Occipital lobe (tissue), 3 donors: Measurements from ENCODE around the gene POC1B. TPM values are rescaled to one million over a fixed set of nuclear protein-coding genes. Genes with fewer than 3 reads are reported as not detected.

Experiments
- DNase-seq: peaks from one replicate; lab custom pipeline; 2025; lab: John Stamatoyannopoulos, UW
- small RNA-seq: library from RNA; depleted of rRNA; stranded (forward); fragments of <200 nt; gene quantifications from one replicate; pipeline ENCODE3, GENCODE V24; 2014
- total RNA-seq: library from RNA; depleted of rRNA; stranded (reverse); fragments of >200 nt; gene quantifications from one replicate; pipeline ENCODE4 v1.2.3, GENCODE V29; 2014

POC1B gene
- total RNA-seq, 1 donor from 2014 or later, result 15.6 TPM

DNA sequence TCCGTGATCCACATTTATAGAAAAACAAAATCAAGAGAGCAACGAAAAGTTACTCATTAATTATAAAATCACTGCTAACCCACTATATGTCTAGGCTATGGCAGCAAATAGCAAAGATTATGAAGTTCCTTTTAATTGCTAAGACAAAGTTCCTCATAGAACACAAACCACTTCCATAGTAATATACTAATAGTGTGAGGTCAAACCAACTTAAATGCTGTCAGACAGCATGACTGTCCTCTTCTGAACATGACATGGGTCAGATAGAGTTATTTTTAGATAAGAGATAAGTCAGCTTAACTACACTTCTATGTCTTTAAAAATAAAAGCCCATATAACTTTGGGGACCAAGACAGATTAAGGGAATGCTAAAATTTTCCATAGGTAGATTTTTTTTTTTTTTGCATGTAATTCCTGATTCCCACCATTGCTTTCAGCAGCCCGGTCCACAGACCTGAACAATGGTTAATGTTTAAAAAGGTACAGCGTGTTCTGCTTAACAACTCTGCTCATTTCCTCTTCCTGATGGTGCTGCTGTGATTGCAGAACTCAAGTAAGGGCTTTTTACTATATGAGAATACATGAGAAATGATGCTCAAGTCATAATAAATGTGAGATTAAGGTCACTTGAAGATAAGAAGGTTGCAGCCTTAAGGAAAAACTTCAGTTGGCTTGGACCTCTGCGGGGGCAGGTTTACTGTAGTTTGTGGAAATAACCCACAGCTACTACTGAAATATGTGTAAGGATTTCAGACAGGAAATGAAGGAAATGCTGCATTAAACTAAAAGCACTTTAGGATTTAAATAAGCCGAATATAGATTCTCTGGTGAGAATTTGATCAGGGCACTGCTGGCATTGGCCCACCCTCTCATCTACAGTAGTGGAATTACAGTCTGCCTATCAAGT is 135.8 kb downstream of the POC1B start:
- DNase-seq, result no peak

DNA sequence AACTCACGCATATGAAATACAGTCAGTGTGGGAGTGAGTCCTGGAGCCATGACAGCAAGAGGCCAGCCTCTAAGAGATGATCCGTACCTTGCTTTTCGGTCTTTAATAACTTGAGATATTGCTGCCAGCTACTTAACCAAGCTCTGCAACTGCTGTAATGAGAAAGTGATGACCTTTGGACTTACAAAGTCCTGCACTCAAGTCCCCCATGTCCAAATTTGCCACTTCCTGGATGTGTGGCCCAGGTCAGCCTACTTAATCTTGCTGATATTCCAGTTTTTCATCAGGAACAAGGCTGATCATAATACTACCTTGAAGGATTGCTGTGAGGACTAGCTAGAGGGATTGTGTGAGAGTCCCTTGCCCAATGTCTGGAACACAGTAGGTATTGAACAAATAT is 139.7 kb downstream of the POC1B start:
- no peak for DNase-seq

GRCh38 chr12:89384807-89385206 is 141.0 kb downstream of the POC1B start:
- no peak for DNase-seq

DNA sequence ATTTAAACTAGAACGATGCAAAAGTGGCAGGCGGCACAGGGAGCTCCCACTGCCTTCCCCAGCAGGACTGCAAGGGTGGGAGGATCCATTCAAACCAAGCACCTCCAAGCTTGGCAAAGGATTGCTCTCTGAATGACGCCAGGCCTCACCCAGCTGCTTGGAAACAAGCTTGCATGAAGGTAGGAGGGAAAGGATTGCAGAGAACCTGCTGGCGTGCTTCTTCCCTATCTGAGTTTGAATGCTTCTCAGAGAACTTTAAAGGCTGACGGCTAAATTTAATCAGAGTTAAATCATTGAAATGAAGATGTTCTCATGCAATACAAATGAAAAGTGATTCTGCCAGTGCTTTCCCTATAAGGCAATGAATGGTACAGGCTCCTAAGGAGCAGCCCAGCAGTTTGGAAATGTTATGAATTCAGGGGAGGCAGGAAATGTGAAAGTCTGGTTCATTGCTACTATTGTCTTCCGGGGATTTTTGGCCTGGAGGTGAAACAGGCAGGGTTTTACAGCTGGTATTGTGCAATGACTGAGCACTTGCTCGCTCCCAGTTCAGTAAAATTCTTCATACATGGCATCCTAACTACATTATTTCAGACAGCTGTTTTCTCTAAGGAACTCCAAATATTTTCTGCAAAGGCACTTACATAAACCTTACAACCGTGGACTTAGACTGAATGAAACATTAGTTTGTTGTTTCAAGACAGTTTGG is 141.6 kb downstream of the POC1B start:
- DNase-seq, result peak; percentile 77

DNA sequence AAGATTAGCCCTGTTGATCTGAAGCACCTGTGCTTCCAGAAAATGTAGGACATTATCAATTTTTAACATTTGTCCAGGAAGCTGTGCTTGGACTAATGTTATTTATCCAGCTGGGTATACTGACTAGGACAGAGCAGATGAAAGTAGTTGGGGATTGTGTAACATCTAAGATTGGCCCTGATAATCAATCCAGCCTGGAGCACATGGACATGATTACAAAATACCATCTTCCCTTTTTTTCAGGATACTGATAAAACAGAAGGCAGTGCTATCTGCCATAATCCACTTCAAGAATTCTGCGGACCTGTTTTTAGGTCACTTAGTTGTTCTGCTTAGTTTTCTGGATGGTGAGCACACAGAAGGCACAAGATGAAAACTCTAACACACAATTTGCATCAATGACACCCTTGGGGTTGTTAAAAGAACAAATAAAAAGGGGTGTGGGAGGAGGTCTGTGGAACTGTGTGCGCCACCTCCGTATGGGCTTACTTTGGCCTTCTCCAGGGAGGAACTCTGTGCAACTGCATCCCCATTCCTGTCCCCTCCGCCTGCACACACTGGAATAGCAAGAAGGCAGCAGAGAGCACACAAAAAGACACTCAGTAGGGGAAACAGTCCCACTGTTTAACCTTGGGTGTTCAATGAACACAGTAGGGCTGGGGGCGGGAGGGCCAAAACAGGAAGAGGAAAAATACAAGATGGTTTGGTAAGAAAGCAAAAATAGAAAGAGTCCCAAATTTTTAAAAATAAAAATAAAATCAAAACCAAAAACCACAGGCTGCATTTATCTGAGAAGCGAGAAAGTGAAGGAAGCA is 142.4 kb downstream of the POC1B start:
- DNase-seq, result no peak

DNA sequence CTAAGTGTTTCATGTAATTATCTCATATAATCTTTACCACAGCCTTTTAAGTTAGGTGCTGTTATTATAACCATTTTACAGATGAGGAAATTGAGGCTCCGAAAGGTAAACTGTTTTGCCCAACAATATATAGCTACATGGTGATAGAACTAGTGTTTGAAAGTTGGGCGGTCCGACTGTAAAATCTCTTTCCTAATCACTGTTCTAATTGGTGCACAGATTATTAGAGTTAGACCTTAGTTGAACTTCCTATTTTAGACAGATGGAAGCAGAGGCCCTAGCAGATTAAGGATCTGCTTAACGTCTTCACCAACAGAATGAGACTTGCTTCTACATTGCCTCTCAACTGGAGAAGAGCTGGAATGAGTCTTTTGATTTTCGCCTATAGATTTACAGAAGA is 143.5 kb downstream of the POC1B start:
- DNase-seq, result no peak

DNA sequence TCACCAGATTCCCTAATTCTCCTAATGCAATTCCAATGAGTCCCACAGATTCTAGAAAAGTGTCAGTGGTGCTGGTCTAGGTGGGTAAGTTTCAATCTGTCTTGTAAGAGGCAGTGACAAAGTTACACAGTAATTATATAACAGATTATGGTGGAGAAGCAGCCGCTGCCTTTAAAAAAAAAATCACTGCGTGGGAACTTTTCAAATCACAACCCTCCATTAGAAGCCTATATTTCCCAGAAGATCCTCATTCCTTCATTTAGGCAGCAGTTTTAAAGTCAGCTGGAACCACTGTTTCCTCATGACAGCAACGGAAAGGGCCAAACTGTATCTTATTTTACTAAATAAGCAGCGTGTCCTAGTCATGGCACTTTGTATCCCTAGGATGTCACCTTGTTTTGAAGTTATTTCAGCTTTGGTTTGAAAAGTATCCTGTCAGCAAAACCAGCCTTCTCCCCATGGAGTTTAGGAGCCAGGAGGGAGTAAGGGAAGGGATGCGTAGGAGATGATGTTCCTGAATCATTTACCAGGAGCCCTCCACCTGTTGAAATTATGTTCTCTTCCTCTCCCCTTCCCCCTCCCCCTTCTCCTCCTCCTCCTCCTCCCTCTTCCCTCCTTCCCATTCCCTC is 145.9 kb downstream of the POC1B start:
- no peak for DNase-seq

DNA sequence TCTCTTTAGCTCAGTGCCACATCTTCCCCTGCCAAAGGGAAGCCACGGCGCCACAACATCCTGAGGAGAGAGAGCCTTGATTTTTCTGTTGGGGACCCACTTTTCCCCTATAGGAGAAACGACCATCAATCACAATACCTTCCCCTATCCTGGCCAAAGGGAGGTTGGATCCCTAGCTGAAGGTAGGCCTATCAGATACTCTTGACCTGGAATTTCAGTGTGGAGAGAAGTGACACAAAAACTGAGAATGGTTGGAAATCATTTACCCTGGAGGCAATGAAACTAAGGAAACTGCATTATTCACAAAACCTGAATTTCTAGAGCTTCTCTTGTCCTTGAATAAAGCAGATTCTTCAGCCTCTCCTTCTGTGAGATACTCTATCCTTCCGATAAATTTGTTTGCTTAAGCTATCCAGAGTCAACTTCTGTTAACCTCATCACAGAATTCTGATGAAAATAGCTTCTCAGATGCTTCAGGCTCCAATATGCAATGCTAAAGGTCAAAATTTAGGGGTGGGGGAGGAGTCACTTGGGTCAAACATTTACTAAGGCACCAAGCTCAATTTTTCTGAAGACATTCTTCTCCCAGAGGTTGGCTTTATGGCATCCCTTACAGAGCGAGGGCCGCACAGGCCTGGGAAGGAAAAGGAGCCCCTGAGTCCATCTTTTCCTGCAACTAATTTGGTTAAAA is 146.6 kb downstream of the POC1B start:
- peak; percentile 3 for DNase-seq

- DNase-seq, result no peak
These were observed 149.0 kb downstream of the POC1B start for GRCh38 chr12:89376844-89377243.

GRCh38 chr12:89376202-89376529 is 149.7 kb downstream of the POC1B start:
- no peak for DNase-seq

- no peak for DNase-seq
These were observed 151.9 kb downstream of the POC1B start for GRCh38 chr12:89373763-89374572.

- no peak for DNase-seq
These were observed 153.1 kb downstream of the POC1B start for GRCh38 chr12:89372584-89373370.

GRCh38 chr12:89370850-89371249 is 155.0 kb downstream of the POC1B start:
- peak; percentile 6 for DNase-seq

GRCh38 chr12:89370421-89370831 is 155.4 kb downstream of the POC1B start:
- no peak for DNase-seq

Small RNAs within 50 kb of the gene (small RNA-seq; reads per million reads assigned to genes)
- gene AC025034.2 (not detected), gene POC1B-GALNT4 (not detected)

Other genes starting within 250 kb of the POC1B start
- gene DUSP6, start 173.5 kb downstream of the POC1B start, total RNA-seq, result 34.5 TPM
- gene GALNT4, start 1.3 kb downstream of the POC1B start, total RNA-seq, result 3.3 TPM
- gene ATP2B1, start 182.8 kb upstream of the POC1B start, total RNA-seq, result 272 TPM